ENCODE measurements around the gene QRSL1. TPM values are rescaled to one million over a fixed set of nuclear protein-coding genes. Genes with fewer than 3 reads are reported as not detected.
"Not testable (repeated sequence)": the region's sequence is repeated elsewhere in the genome, so short reads cannot be mapped to it uniquely, and the experiment has no call there.

QRSL1 gene
- total RNA-seq, 2 donors from 2014 or later, result 3.0 to 6.2 TPM

DNA sequence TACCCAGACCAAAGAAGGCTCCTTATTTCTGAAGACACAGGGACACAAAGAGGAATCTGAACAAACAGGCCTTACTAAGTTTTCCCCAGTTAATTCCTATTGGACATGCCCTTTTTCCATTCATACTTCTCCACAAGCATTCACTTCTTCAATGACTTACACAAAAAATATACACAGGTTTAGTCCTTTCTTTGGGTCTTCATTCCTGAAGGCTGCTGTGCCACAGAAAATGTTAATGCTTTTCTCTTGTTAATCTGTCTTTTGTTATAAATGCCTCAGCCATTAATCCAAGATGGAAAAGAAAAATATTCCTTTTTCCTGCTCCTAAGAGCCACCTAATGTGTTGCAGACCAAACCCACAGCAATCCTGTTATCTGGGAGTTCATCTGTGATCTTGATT, 71.2 kb downstream of the QRSL1 start:
- ATAC-seq, result no peak

DNA sequence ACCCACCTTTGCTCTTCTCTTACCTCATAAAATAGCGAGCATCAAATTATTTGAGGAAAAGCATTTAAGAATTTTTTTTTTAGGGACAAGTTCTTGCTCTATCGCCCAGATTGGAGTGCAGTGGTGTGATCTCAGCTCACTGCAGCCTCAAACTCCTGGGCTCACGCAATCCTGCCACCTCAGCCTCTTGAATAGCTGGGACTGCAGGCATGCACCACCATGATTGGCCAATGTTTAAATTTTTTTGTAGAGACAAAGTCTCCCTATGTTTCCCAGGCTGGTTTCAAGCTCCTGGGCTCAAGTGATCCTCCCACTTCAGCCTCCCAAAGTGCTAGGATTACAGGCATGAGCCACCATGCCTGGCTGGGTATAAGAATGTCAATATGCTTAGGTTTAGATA, 71.8 kb downstream of the QRSL1 start:
- intact Hi-C loops (cut with DNase I); H3K9me3 ChIP-seq; H3K27me3 ChIP-seq; ATAC-seq; H3K36me3 ChIP-seq (replicated peaks in 1 of 2; ENCODE audit: insufficient read depth in 1 of 2, low read depth in 2 of 2); DNase-seq; H3K4me3 ChIP-seq: not testable (repeated sequence)
- H3K4me1 ChIP-seq, result peaks cover 39% of the 10 kb centered on the region
- 88 to 97% methylated on average over 3 of the region's 3 CpGs for WGBS, 2 donors
- H3K27ac ChIP-seq, result peak overlapping the region; percentile 83 to 94 (median 87)

More for the DNA sequence above, 71.2 kb downstream of the QRSL1 start:
- intact Hi-C loops (cut with DNase I), result no loop called here
- peaks cover 39% of the 10 kb centered on the region for H3K4me1 ChIP-seq
- peak overlapping the region in 2 of 4 donors; percentile 88 to 94 for H3K27ac ChIP-seq
- H3K36me3 ChIP-seq (replicated peaks in 1 of 2; ENCODE audit: insufficient read depth in 1 of 2, low read depth in 2 of 2), result no peaks in the 10 kb centered on the region
- no peaks in the 10 kb centered on the region for H3K9me3 ChIP-seq
- TF ChIP-seq POLR2A (IDR thresholded peaks at IDR 0.05) (no peak), CTCF (IDR thresholded peaks at IDR 0.05) (no peak)
- no peak for DNase-seq
- H3K4me3 ChIP-seq, result no peak overlapping the region
- no peaks in the 10 kb centered on the region for H3K27me3 ChIP-seq

DNA sequence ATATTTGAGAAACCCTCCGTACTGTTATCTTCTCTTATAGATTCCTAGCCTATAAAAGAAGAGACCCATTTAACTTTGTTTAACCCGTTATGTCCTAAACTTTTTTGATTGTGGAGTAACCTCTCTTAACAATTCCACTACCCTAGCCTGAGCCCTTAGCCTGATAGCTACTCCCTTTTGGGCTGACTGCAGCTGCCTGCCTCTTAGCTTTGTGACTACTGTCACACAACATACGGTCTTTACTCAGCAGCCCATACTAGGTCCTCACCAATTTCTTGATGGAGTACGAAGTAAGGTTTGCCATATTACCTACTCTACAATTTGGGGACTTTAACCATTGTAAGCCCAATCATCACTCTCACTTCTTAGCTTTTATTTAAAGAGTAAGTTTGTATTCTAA, 72.7 kb downstream of the QRSL1 start:
- intact Hi-C loops (cut with DNase I), result no loop called here
- ATAC-seq, result peak; percentile 19
- 18 to 24% methylated on average over 4 of the region's 4 CpGs for WGBS, 2 donors

DNA sequence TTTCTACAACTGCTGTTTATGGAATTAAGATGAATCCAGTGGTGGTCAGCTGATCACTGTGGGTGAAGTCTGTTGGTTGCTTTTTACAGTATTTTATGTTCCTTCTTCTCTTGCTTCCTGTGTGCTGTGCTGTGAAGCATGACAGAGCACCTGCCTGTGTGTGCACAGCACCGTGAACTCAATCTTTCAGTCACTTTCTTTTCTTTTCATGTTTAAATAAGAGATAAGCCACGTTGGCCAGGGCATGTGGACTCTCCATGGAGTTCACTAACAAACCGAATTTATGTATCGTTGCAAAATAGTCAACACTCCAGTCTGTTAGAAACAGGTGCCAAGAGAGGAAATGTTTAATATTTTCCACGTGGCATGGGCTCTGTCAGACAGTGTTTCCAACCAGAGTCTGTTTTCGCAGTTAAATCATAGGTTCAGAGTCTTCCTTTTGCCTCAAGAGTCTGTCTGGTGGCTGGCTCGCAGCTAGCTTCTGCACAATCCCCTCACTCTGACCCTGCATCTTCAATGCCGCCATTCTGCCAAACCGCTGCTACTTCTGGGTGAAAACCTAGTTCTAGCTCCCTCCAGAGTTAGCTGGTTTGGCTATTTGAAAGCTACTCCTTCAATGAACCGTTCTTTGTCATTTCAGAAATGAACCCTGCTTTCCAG, 73.2 kb downstream of the QRSL1 start:
- ATAC-seq (peak; percentile 99), DNase-seq (peak; percentile 80 to 93 (median 85))
- Histone ChIP-seq H3K4me3 (no peak overlapping the region), H3K9me3 (no peaks in the 10 kb centered on the region), H3K27ac (peak overlapping the region; percentile 83 to 94 (median 87)), H3K36me3 (replicated peaks in 1 of 2; ENCODE audit: insufficient read depth in 1 of 2, low read depth in 2 of 2) (no peaks in the 10 kb centered on the region), H3K27me3 (no peaks in the 10 kb centered on the region), H3K4me1 (peaks cover 39% of the 10 kb centered on the region)
- intact Hi-C loops (cut with DNase I), result no loop called here
- WGBS, 2 donors, result 15 to 16% methylated on average over 10 of the region's 10 CpGs
- TF ChIP-seq POLR2A (IDR thresholded peaks at IDR 0.05), result peak in 2 of 3 donors; percentile 65 to 68
- no peak for TF ChIP-seq CTCF (IDR thresholded peaks at IDR 0.05)

More for the DNA sequence above, 72.7 kb downstream of the QRSL1 start:
- no peaks in the 10 kb centered on the region for H3K9me3 ChIP-seq
- no peaks in the 10 kb centered on the region for H3K36me3 ChIP-seq (replicated peaks in 1 of 2; ENCODE audit: insufficient read depth in 1 of 2, low read depth in 2 of 2)
- peaks cover 39% of the 10 kb centered on the region for H3K4me1 ChIP-seq
- DNase-seq, result peak in 1 of 4 donors; percentile 13
- H3K27me3 ChIP-seq, result no peaks in the 10 kb centered on the region
- H3K27ac ChIP-seq, result peak overlapping the region; percentile 83 to 94 (median 87)
- TF ChIP-seq CTCF (IDR thresholded peaks at IDR 0.05) (no peak), POLR2A (IDR thresholded peaks at IDR 0.05) (no peak)
- no peak overlapping the region for H3K4me3 ChIP-seq

DNA sequence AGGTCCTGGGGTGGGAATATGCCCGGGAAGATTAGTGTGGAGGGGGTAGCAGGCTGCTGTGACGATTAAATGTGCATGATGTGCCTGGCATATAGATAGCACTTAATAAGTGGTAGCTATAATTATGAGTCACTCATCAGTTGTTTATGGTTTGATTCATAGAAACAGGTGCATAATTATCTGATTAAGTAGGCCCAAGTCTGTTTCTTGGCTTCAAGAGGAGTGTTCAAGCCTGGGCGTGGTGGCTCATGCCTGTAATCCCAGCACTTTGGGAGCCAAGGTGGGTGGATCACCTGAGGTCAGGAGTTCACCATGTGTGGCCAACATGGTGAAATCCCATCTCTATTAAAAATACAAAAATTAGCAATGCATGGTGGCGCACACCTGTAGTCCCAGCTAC, 74.9 kb downstream of the QRSL1 start:
- no peak for ATAC-seq
- 95 to 96% methylated on average over 4 of the region's 4 CpGs for WGBS, 2 donors
- TF ChIP-seq POLR2A (IDR thresholded peaks at IDR 0.05) (no peak), CTCF (IDR thresholded peaks at IDR 0.05) (no peak)

More for the DNA sequence above, 74.9 kb downstream of the QRSL1 start:
- H3K27me3 ChIP-seq, result no peaks in the 10 kb centered on the region
- H3K4me3 ChIP-seq, result no peak overlapping the region
- no peaks in the 10 kb centered on the region for H3K9me3 ChIP-seq
- H3K27ac ChIP-seq, result no peak overlapping the region
- H3K36me3 ChIP-seq (replicated peaks in 1 of 2; ENCODE audit: insufficient read depth in 1 of 2, low read depth in 2 of 2), result no peaks in the 10 kb centered on the region
- intact Hi-C loops (cut with DNase I), result no loop called here
- DNase-seq, result no peak
- H3K4me1 ChIP-seq, result peaks cover 34% of the 10 kb centered on the region

Data from body of pancreas (tissue), 4 donors.